ENCODE results near the gene SKA1. TPM values are rescaled to one million over a fixed set of nuclear protein-coding genes. Genes with fewer than 3 reads are reported as not detected.
"Not testable (repeated sequence)": the region's sequence is repeated elsewhere in the genome, so short reads cannot be mapped to it uniquely, and the experiment has no call there.

Gene SKA1
- total and polyA plus RNA-seq, 2 experiments from 2014 or later = 4.0 to 5.5 TPM

DNA sequence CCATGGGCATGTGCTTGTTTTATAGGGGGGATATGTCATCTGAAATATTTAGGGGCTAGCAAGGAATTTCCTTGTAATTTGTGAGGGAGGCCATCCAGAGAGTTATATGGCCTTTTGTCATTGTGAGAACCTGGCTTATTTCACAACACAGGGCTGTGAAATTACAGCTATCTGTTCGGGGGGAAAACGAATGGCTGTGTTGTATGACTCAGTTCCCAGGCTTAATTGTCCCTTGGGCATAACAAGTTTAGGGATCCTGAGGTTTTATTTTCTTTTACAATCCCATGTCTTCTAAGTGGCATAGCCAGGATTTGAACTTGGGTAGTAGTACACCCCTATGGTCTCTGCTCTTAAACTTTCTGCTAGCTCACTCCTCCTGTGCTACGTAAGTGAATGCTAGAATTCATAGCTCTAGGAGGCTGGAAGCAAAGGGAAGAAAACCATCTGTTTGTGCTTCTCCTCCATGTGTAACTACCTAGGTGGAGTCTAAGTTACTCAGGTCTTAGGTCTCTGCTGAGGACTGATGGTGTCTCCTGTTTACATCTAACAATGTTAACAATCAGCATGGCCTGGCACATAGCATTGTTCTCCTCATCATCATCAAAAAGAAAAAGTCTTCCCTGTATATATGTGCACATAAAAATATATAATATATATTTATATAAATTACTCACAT lies 53.8 kb downstream of the SKA1 start:
- peaks cover 5% of the 10 kb centered on the region for H3K9me3 ChIP-seq (ENCODE audit: low read depth)
- peak overlapping the region; percentile 32 for H3K27ac ChIP-seq
- WGBS (ENCODE audit: low lambda C conversion rate, missing lambda C conversion rate) = 33% methylated on average over 3 of the region's 3 CpGs
- no peak for DNase-seq (ENCODE audit: low spot score)
- H2AFZ ChIP-seq = no peak overlapping the region
- H3K4me2 ChIP-seq = peak overlapping the region; percentile 6
- H3K4me3 ChIP-seq = no peak overlapping the region
- TF ChIP-seq, protein P1, sequence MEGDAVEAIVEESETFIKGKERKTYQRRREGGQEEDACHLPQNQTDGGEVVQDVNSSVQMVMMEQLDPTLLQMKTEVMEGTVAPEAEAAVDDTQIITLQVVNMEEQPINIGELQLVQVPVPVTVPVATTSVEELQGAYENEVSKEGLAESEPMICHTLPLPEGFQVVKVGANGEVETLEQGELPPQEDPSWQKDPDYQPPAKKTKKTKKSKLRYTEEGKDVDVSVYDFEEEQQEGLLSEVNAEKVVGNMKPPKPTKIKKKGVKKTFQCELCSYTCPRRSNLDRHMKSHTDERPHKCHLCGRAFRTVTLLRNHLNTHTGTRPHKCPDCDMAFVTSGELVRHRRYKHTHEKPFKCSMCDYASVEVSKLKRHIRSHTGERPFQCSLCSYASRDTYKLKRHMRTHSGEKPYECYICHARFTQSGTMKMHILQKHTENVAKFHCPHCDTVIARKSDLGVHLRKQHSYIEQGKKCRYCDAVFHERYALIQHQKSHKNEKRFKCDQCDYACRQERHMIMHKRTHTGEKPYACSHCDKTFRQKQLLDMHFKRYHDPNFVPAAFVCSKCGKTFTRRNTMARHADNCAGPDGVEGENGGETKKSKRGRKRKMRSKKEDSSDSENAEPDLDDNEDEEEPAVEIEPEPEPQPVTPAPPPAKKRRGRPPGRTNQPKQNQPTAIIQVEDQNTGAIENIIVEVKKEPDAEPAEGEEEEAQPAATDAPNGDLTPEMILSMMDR (IDR thresholded peaks at IDR 0.05; ENCODE audit: poor library complexity) = no peak
- no peak for TF ChIP-seq EZH2 (IDR thresholded peaks at IDR 0.05; ENCODE audit: borderline replicate concordance)
- no peak for TF ChIP-seq EZH2phosphoT487 (IDR thresholded peaks at IDR 0.05; ENCODE audit: low read depth, severe bottlenecking, unreplicated experiment)
- H3K27me3 ChIP-seq = no peaks in the 10 kb centered on the region
- H3K36me3 ChIP-seq (replicated peaks; ENCODE audit: insufficient read depth, low read depth) = no peaks in the 10 kb centered on the region
- H3K79me2 ChIP-seq = no peaks in the 10 kb centered on the region
- no peaks in the 10 kb centered on the region for H4K20me1 ChIP-seq (ENCODE audit: insufficient read depth, poor library complexity, severe bottlenecking)
- H3K9me2 ChIP-seq (replicated peaks; ENCODE audit: insufficient read depth) = no peaks in the 10 kb centered on the region
- peaks cover 4% of the 10 kb centered on the region for H3K4me1 ChIP-seq (ENCODE audit: insufficient read depth)

- no peak overlapping the region for H3K4me2 ChIP-seq
- WGBS (ENCODE audit: low lambda C conversion rate, missing lambda C conversion rate) = 35% methylated on average over 5 of the region's 5 CpGs
- TF ChIP-seq, protein P1 (IDR thresholded peaks at IDR 0.05; ENCODE audit: poor library complexity) = peak; percentile 71
- TF ChIP-seq EZH2phosphoT487 (IDR thresholded peaks at IDR 0.05; ENCODE audit: low read depth, severe bottlenecking, unreplicated experiment) = no peak
- no peak for TF ChIP-seq EZH2 (IDR thresholded peaks at IDR 0.05; ENCODE audit: borderline replicate concordance)
- H3K79me2 ChIP-seq = no peaks in the 10 kb centered on the region
- H3K27me3 ChIP-seq = no peaks in the 10 kb centered on the region
- no peaks in the 10 kb centered on the region for H3K36me3 ChIP-seq (replicated peaks; ENCODE audit: insufficient read depth, low read depth)
- peaks cover 4% of the 10 kb centered on the region for H3K4me1 ChIP-seq (ENCODE audit: insufficient read depth)
- no peaks in the 10 kb centered on the region for H3K9me2 ChIP-seq (replicated peaks; ENCODE audit: insufficient read depth)
- no peaks in the 10 kb centered on the region for H4K20me1 ChIP-seq (ENCODE audit: insufficient read depth, poor library complexity, severe bottlenecking)
- no peak overlapping the region for H3K4me3 ChIP-seq
- H3K27ac ChIP-seq = no peak overlapping the region
- H3K9me3 ChIP-seq (ENCODE audit: low read depth) = no peaks in the 10 kb centered on the region
- peak; percentile 73 for DNase-seq (ENCODE audit: low spot score)
- no peak overlapping the region for H2AFZ ChIP-seq
Observed at GRCh38 chr18:50429207-50429948, 54.5 kb downstream of the SKA1 start.

GRCh38 chr18:50432915-50433314 lies 58.1 kb downstream of the SKA1 start:
- no peaks in the 10 kb centered on the region for H4K20me1 ChIP-seq (ENCODE audit: insufficient read depth, poor library complexity, severe bottlenecking)
- DNase-seq (ENCODE audit: low spot score) = no peak
- H3K36me3 ChIP-seq (replicated peaks; ENCODE audit: insufficient read depth, low read depth) = no peaks in the 10 kb centered on the region
- no peak overlapping the region for H3K4me3 ChIP-seq
- 86% methylated on average over 3 of the region's 3 CpGs for WGBS (ENCODE audit: low lambda C conversion rate, missing lambda C conversion rate)
- no peak overlapping the region for H2AFZ ChIP-seq
- H3K79me2 ChIP-seq = no peaks in the 10 kb centered on the region
- TF ChIP-seq EZH2phosphoT487 (IDR thresholded peaks at IDR 0.05; ENCODE audit: low read depth, severe bottlenecking, unreplicated experiment) (no peak), EZH2 (IDR thresholded peaks at IDR 0.05; ENCODE audit: borderline replicate concordance) (no peak)
- TF ChIP-seq, protein P1 (IDR thresholded peaks at IDR 0.05; ENCODE audit: poor library complexity) = no peak
- no peak overlapping the region for H3K4me2 ChIP-seq
- H3K4me1 ChIP-seq (ENCODE audit: insufficient read depth) = no peaks in the 10 kb centered on the region
- H3K9me3 ChIP-seq (ENCODE audit: low read depth) = no peaks in the 10 kb centered on the region
- H3K27me3 ChIP-seq = no peaks in the 10 kb centered on the region
- no peaks in the 10 kb centered on the region for H3K9me2 ChIP-seq (replicated peaks; ENCODE audit: insufficient read depth)
- no peak overlapping the region for H3K27ac ChIP-seq

DNA sequence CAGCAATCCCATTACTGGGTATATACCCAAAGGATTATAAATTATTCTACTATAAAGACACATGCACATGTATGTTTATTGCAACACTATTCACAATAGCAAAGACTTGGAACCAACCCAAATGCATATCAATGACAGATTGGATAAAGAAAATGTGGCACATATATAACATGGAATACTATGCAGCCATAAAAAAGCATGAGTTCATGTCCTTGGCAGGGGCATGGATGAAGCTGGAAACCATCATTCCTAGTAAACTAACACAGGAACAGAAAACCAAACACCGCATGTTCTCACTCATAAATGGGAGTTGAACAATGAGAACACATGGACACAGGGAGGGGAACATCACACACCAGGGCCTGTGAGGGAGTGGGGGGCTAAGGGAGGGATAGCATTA lies 61.9 kb downstream of the SKA1 start:
- not testable (repeated sequence) for H3K27me3 ChIP-seq; H3K79me2 ChIP-seq; H3K9me2 ChIP-seq (replicated peaks; ENCODE audit: insufficient read depth); H3K4me3 ChIP-seq; DNase-seq (ENCODE audit: low spot score); H3K27ac ChIP-seq; H3K9me3 ChIP-seq (ENCODE audit: low read depth); H3K36me3 ChIP-seq (replicated peaks; ENCODE audit: insufficient read depth, low read depth); H2AFZ ChIP-seq; H3K4me2 ChIP-seq; H3K4me1 ChIP-seq (ENCODE audit: insufficient read depth); H4K20me1 ChIP-seq (ENCODE audit: insufficient read depth, poor library complexity, severe bottlenecking)
- WGBS (ENCODE audit: low lambda C conversion rate, missing lambda C conversion rate) = 100% methylated on average over 1 of the region's 1 CpG

All from hepatocyte (in vitro differentiated cells).